CD4-positive, alpha-beta T cell treated with Interleukin-4 for 1 hour (primary cell): Measurements from ENCODE around the gene COX19.
A peak's percentile ranks its signal among the peaks of the same experiment; 100 is the strongest.

Experiments
- DNase-seq, 2 donors: peaks; one replicate each; pipeline ENCODE4 v3.0.0-alpha.2; 2020 to 2022

COX19 gene, protein sequence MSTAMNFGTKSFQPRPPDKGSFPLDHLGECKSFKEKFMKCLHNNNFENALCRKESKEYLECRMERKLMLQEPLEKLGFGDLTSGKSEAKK

DNA sequence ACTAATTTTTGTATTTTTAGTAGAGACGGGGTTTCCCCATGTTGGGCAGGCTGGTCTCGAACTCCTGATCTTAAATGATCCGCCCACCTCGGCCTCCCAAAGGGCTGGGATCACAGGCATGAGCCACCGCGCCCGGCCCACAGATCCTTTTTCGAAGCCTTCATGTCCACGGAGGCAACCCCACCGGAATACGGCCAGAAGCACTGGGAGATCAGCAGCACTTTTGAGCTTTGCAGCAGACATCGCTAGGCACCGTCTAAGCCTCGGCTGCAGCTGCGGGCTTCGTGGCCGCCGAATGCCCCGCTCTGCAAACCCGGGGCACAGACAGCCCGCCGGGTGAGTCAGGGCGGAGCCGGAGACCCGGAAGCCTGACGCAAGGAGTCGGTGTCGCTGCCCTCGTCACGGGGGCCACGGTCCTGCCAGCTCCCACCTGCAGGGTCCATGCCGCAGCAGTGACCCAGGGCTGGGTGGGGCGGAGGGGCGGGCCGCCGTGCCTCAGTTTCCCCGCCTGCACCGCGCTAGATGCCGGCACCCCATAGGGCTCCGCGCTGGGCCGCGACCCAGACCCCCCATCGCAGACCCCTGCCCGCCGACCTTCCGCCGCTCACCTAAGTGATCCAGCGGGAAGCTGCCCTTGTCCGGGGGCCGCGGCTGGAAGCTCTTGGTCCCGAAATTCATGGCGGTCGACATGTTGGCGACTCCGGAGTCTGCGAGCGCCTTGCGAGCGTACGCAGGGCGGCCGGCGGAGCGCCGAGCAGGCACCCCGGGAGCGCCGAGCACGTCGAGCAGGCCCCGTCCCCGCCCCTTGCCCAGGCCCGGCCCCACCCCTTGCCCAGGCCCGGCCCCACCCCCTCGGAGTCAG lies at the start of gene COX19:
Gene COX19 (minus strand): TSS at position 730 of the 862 bp plus-strand sequence. CDS start 40 bp downstream, at position 690.
- peak; percentile 90 to 91 for DNase-seq

DNA sequence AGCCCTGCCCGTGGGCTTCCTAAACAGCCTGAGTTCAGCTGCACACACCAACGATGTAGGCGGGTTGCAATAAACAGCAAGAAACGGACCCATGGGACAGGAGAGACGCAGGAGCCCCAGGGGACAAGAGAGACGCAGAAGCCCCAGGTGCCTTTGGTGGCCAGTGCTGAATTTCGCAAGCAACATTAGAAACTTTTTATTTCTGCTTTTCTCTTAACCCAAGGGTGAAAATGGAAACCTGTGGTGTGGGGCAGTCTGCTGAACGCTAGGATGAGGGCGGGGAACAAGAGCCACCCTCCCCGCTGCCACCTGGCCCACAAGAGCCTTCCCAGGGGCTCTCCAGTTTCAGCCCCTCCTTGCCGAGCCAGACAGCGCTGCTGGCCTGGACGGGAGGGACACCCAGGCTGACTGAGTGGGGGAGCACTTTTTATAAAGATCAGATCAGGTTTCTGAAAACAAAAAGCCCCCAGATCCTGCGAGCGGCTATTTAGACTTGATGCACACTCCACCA lies 49.0 kb upstream of the COX19 start:
- peak in 1 of 2 donors; percentile 85 for DNase-seq

DNA sequence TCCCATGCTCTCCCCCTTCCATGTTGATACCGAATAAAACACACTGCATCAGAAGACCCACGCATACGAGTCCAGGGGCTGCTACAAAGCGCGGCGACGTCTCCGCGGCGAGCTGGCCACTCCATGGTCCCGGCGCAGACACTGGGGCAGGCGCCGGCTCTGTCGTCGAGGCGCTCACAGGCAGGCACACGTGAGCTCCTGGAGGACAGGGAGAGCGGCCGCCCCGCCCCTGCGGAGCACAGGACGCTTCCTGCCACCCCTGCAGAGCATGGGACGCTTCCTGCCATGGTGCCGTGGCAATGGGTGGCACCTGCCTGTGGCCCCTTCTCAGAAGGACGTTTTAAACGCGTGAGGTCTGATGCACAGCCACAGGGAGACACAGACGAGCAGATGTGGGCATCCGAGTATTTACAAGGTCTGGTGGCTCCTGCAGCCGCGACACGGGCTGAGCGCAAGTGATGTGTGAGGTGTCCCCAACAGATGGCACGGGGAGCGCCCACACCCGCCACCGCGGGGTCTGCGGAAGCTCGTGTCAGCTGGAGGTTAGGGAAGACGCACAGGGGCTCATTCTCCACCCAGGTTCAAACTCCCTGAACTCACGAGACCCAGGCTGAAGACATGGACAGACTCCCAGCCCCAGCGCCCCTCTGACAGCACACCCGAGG lies 47.6 kb upstream of the COX19 start:
- peak in 1 of 2 donors; percentile 78 for DNase-seq

DNA sequence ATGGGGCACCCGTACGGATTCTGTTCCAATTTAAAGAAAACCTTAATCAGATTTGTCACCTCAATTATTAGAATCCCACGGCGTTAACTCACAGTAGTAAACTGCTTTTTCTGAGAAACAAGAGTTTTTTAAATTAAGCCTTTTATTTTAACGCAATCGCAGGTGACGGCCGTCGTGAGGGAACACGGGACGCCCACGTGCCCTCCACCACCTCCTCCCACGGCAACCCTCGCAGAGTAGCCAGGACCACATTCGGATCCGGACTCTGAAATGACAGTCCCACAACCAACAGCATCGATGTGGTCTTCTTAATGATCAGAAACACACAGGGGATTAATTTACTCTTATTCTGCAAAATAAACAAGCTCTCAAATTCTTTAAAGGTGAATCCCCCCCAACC lies 47.0 kb upstream of the COX19 start:
- no peak for DNase-seq

DNA sequence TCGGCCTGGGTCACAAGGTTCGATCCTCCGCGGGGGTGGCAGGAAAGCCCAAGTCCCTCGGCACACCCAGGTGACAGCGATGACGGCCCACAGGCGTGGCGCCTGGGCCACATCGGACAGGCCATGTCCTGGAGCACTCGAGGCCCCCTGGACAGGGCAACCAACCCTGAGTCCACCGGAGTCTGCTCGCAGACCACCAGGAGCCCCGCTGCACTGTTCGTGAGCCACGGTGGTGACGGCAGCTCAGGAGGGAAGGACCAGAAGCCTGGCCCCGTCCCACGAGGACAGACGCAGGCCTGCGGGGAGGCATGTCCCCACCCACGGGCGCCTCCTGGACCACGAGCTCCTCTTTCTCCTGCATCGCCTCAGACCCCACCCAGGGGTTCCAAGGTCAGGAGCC lies 46.6 kb upstream of the COX19 start:
- no peak for DNase-seq

DNA sequence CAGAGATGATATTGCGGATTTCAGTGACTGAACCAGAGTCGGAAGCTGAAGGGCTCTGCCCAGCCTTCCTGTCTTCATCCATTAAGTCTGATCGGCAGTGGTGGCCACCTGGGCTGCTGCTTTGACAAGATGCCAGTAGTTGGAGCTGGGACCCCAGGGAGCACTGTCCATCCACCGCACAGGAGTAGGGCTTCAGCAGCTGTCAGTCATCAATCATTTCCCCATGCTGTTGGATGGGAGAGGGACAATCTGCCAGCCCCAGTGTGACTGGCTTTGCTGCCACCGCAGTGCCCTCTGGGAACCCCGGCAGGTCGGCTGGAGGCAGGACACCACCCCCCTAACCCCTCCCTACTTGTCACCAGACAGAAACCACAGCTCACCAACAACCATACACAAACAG lies 46.0 kb upstream of the COX19 start:
- DNase-seq: no peak

DNA sequence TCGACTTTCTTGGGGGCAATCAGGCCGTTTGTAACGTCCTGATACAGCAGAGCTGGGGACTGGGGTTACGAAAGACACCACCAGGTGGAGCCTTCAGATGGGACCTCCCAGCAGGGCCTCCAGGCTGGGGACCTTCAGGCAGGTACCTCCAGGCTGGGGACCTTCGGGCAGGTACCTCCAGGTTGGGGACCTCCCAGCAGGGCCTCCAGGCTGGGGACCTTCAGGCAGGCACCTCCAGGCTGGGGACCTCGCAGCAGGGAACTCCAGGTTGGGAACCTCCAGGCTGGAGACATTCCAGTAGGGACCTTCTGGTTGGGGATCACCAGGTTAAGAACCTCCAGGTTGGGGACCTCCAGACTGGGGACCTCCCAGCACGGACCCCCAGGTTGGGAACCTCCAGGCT lies 45.5 kb upstream of the COX19 start:
- peak in 1 of 2 donors; percentile 23 for DNase-seq

DNA sequence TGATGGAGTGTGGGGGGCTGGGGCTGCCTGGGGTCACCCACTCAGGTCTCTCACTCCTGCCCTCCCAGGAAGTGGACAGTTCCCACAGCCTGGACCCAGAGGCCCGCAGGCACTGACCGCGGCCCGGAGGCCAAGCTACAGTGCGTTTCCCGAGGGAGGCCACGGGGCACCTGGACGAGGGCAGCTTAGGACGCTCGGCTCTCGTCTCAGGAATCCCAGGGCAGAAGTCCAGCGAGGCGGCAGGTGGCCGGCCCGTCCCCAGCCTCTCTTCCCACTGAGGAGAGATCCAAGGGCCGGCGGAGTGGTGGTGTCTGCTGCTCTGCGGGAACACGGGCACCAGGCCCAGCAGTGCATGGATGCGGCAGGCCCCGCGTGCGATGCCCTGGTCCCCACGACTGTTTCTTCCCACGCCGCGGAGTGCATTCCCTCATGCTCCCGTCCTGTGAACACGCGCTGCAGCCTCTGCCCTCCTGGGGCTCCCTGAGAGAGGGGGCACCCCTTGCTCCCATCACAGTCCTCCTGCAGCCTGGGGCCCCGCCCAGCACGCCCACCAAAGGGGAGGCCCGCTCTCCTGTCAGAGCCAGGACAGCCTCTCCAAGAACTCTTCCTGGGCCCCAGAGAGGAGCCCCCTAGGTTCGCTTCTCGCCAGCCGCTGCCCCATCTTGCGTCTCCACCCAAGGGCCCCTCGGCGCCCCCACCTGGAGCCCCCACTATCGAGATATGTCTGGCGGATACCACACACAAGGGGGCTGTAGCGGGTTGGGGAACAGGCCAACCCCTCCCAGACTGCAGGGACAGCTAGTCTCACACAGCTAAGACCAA lies 44.7 kb upstream of the COX19 start:
- DNase-seq: no peak

DNA sequence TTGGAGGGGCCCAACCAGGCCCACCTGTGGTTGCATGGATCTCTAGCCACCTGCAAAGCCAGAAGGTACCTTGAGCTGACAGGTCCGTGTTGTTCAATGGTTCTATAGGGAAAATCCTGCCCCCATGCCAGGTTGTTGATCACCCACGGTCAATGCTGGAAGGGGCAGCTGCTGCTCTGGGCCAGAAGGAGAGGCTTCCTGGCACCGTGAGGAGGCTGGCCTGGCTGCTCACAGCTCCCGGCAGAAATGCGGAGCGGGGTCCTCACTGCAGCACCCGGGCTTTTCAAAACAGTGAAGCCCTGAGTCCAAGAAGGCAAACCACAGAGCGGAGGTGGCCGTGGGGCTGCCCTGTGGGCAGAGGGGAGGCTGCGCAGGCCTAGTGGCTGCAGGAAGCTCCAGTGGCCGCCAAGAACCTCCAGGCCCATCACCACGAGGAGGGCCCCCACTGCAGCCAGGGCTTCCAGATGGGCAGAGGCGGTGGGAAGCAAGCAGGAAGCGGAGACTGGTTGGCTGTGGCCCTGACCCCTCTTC lies 44.0 kb upstream of the COX19 start:
- DNase-seq: no peak

DNA sequence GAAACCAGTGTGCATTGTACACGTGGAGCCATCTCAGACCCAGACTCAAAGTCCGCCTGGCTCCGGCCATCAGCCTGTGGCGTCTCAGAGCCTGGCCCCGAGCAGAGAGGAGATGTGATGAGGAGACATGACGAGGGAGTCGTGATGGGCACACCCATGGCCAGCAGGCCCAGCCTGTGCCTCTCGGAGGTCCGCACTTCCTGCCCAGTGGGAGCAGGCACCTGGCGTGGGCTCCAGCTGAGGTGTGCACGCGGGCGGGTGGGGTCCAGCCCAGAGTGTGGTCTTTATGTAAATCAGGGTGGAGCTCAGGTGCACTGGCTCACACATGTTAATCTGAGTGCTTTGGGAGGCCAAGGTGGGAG lies 43.0 kb upstream of the COX19 start:
- no peak for DNase-seq

DNA sequence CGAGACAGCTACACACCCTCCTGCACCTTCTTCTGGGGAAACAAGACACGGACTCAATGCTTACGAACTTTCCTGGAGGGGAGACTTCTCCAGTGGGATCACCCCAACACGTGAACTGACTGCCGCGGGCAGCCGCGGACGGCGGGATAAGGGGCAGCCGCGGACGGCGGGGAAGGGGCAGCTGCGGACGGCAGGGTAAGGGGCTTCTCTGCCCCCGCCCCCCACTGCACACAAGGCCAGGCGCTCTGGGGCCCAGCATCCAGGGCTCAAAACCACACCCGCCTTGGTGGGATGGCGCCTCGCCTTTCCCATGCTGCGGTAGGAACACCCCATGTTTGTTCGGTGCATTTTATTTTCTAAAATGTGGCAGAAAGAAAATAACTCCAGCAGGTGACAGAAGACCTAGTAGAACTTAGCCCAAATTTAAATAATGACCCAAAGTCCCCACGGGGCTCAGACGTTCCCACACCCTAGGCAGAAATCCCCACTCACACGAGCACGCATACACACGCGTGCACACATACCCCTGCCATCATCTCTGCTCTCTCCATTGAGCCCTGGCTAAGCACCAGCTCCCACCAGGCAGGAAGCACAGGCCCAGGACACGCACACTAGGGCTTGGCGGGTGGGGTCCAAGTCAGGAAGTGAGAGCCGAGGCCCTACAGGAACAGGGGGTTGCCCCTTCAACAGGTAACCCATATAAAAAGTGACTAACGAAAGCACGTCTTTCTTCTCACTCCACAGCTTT lies 42.4 kb upstream of the COX19 start:
- no peak for DNase-seq

DNA sequence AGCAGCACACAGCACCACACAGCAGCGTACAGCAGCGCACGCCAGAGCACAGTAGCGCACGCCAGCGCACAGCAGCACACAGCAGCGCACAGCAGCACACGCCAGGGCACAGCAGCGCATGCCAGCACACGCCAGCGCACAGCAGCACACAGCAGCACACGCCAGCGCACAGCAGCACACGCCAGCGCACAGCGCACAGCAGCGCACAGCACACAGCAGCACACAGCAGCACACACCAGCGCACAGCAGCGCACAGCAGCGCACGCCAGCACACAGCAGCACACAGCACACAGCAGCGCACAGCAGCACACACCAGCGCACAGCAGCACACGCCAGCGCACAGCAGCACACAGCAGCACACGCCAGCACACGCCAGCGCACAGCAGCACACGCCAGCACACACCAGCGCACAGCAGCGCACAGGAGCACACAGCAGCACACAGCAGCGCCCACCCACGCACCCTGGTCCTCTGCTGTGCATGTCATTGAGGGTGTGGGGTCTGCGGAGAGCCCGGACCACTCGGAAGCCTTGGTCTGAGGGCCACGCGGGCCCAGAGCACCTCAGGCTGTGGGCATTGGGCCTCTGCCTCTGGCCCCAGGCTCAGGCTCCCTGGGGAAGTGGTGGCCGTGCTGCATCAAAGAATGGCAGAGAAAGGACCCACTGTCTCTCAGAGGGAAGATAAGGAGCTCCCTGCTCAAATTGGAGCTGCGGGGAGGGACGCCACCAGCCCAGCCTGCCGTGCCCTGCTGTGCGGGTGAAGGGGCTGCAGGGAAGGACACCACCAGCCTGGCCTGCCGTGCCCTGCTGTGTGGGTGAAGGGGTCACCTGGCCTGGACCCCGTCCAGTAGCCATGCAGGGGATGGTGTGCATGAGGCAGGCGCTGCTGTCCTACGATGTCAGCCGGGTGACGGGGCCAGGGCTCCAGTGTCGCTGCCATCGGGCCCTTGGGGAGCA lies 41.5 kb upstream of the COX19 start:
- no peak for DNase-seq

DNA sequence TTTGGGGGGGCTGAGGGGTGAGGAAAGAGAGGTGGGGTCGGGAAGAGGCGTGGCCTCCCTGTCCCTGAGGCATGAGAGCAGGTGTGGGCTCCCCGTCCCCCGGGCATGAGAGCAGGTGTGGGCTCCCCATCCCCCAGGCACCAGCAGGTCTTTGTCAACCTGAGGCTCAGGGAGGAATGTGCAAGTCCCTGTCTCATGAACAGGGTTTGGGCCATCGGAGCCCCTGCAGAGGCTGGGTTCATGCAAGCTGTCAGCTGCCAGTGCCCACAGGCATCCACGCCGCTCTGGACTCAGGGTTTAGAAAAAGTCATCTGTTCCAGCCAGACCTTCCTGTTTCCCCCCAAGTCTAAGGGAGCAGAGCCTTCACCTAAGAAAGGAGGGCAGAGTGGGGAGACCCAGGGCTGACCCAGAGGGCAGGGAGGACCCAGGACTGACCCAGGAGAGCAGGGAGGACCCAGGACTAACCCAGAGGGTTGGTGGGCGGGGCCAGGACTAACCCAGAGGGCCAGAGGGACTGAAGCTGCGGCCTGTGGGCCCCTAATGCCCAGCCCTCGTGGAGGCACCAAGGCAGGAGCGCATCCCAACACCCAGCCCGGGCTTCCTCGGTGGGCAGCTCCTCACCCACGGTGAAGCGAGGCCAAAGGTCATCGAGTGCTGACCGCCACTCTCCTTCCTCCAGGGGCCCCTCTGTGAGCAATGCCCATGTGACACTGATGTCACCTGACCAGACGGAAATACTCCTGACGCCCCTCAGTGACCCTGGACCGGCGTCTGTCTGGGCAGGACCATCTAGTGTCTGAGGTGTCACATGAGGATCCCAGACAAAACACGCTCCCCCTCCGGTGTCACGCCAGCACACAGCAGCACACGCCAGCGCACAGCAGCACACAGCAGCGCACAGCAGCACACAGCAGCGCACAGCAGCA lies 40.1 kb upstream of the COX19 start:
- DNase-seq: no peak

DNA sequence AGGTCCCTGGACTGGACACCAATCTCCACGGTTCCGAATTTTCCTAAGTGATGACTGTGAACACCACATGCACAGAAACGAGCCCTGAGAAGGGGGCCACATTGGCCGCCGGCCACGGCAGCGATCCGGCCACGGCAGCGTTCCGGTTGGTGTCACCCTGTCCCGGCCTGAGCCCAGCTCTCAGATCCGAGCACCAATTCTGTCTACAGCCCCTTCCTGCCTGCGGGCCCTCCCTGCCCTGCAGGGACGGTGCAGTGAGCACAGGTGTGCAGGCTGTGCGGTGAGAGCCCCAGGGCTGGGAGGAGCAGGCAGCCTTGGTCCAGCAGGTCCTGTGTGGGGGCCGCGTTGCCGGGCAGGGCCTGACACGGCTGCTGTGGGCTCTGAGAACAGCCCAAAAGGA lies 39.3 kb upstream of the COX19 start:
- no peak for DNase-seq

DNA sequence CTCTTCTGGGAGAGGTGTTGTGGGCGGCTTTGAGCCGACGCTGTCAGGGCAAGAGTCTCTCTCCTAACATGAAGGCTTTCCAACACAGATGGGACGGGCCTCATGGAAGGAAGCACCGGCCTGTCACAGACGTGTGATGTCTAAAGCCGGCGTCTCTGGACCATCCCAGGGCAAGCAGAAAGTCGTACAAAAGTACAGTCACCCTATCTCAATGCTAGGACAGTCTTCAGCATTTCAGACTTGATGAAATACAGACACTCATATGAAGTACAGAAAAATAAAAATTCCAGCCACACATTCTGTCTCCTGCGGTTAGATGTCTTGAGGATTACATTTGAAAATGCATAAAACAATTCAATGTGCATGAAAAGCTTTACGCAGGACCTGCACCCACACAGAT lies 38.2 kb upstream of the COX19 start:
- no peak for DNase-seq

DNA sequence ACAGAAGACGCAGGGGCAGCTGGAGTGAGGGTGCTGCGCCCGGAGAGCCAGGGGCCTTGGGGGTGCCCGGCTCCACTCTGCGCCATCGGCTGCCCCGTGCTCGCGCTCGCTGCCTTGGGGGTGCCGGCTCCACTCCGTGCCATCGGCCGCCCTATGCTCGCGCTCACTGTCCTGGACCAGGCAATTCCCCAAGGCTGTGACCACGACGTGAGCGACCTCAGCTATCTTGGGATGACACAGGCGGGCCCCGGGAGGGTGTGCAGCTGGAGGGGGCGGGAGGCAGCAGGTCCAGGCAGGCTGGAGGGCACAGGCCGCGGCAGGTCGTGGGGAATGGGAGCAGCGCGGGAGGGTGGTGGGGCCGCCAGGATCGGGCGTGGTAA lies 37.4 kb upstream of the COX19 start:
- DNase-seq: no peak

DNA sequence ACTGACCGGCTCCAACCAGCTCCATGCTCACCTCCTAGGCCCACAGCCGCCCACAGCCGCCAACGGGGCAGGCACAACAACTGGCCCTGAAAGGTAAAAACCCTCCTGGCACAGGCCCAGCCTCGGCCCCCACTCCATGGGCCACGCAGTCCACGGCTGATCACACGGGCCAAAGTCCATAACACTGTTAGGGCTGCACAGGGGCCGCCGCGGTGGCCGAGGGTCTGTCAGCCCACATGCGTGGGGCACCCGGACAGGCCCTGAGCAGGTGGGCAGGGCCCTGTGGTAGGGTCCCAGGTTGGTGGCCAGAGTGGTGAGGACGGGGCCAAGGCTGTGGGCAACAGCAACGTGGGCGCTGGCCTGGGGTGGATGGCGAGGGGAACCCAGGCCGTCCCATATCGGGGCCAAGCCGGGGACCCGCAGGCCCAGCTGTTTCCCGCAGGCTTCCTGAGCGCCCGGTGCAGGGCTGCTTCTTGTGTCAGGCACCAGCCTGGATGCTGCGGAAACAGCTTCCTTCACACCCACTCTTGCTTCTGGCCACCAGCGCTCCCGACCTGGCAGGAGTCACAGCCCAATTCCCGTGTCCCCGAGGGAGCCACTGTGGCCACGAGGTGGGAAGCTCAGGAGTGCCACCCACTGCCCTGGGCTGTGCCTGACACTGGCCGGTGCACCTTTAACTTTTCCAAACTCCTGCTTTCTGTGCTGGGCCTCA lies 36.8 kb upstream of the COX19 start:
- no peak for DNase-seq

DNA sequence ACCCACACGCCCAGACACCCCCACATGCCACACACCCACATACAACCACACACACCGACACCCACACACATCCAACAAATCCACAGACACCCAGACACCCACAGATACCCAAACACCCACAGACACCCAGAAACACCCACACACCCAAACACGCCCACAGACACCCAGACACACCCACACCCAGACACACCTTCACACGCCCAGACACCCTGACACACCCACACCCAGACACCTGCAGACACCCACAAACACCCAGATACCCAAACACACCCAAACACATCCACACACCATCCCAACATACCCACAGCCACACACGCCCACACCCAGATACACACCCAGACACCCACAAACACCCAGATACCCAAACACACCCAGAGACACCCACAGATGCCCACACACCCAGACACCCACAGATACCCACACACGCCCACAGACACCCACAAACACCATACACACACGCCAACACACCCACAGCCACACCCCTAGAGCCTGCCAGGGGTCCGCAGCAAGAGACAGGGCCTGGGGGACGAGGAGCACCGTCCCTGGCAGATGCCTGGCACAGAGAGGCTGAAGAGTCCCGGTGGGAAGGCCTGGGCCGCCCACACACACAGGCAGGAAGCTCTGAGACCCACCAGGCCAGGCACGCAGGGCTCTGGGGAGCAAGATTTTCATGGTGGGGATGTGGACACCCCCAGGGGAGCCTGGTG lies 36.1 kb upstream of the COX19 start:
- DNase-seq: peak; percentile 43 to 62
